Aorta (tissue), 5 donors: Measurements from ENCODE around the gene UBE3D. TPM values are rescaled to one million over a fixed set of nuclear protein-coding genes. Genes with fewer than 3 reads are reported as not detected.

Experiments
- ATAC-seq: fragments of 200-7000 bp; cut with Tn5 transposase; one replicate; pipeline ENCODE4 v1.9.1; 2022; ENCODE audit warnings: moderate library complexity; ENCODE audit not compliant: low FRiP score
- DNase-seq, 2 donors: peaks; one replicate each; pipeline ENCODE4 v3.0.0-alpha.2; 2020
- H3K27ac ChIP-seq, 2 donors: one replicate each; pipeline ENCODE4 v1.5.1; 2013; ENCODE audit warnings: low read length in 2 of 2, mild to moderate bottlenecking in 2 of 2, moderate library complexity in 2 of 2, control low read depth in 1 of 2, inconsistent platforms in 1 of 2, low read depth in 1 of 2
- H3K27me3 ChIP-seq, 2 donors: one replicate each; pipeline ENCODE4 v1.6.1; 2013; ENCODE audit warnings: control low read depth in 1 of 2, low read length in 1 of 2, mild to moderate bottlenecking in 1 of 2, moderate library complexity in 1 of 2; ENCODE audit not compliant: insufficient read depth in 2 of 2, control insufficient read depth in 1 of 2
- H3K36me3 ChIP-seq, 2 donors: one replicate each; pipeline ENCODE4 v1.6.1; 2013; ENCODE audit warnings: control low read depth in 1 of 2, low read length in 1 of 2, mild to moderate bottlenecking in 1 of 2; ENCODE audit not compliant: insufficient read depth in 2 of 2, control insufficient read depth in 1 of 2
- H3K4me1 ChIP-seq, 2 donors: one replicate each; pipeline ENCODE4 v1.6.1; 2013; ENCODE audit warnings: low read length in 2 of 2, control low read depth in 1 of 2, mild to moderate bottlenecking in 1 of 2, moderate library complexity in 1 of 2; ENCODE audit not compliant: insufficient read depth in 2 of 2, control insufficient read depth in 1 of 2
- H3K4me3 ChIP-seq, 2 donors: one replicate each; pipeline ENCODE4 v1.5.1; 2013; ENCODE audit warnings: low read length in 2 of 2, control low read depth in 1 of 2, mild to moderate bottlenecking in 1 of 2
- H3K9me3 ChIP-seq: one replicate; pipeline ENCODE4 v1.6.1; 2013; ENCODE audit warnings: mild to moderate bottlenecking, low read length; ENCODE audit not compliant: control insufficient read depth
- WGBS, 2 donors: extraction: QIAGEN DNeasy Blood & Tissue Kit; methylation state at CpG; one replicate each; pipeline ENCODE4 v1.1.7; 2013; 5-methylcytosine and 5-hydroxymethylcytosine counted together
- intact Hi-C, 2 donors: fragments of 100-400 bp; cut with DNase I; formaldehyde crosslinking; loops; one replicate each; pipeline versions ENCODE4 v1.14.2 to v1.15.0; 2022
- polyA plus RNA-seq, 2 donors: library from polyadenylated mRNA; stranded (reverse); fragments of 200-250 nt; gene quantifications; one replicate each; pipeline ENCODE4 v1.2.3, GENCODE V29; 2013
- total RNA-seq, 2 donors: library from RNA; stranded (reverse); fragmentation: NEBNext Ultra II Directional; extraction: Animal tissue kit (Norgen Biotek cat#: 25700); gene quantifications; one replicate each; pipeline ENCODE4 v1.2.1, GENCODE V29; 2021
- donor health status: healthy with polysubstance abuse.
- donor health status: Bipolar disorder and iron deficiency.
- donor health status: DM: no; HTN: no; CAD: no.
- donor health status: DM: no; HTN: no; CAD: no.
- donor health status: DM: yes; HTN: yes; CAD: no.

UBE3D gene
- total and polyA plus RNA-seq, 4 donors = 1.8 to 7.7 (median 3.7) TPM

DNA sequence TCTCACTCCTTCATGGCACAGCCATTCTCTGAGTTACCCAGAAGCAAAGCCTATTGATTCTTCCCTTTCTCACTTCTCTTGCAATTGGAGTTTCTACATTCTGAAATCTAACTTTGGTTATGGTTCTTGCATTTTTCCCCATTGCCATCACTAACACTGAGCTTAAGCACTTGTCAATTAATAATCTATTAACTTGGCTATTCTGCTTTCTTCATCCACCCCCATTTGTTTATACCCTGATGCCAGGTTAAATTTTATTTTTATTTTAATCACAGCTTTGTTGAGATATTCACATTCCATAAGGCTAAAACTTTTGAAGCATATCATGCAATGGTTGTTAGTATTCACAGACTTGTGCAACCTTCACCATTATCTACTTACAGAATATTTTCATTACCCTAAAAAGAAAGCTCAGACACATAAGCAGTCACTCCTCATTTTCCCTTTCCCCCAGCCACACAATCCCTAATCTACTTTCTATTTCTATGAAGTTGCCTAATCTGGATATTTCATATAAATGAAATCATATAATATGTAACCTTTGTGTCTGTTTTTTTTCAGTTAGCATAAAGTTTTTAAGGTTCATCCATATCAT lies 222.3 kb downstream of the UBE3D start:
- Histone ChIP-seq H3K36me3 (no peaks in the 10 kb centered on the region), H3K9me3 (no peaks in the 10 kb centered on the region), H3K27ac (no peak overlapping the region), H3K4me3 (no peak overlapping the region), H3K4me1 (no peaks in the 10 kb centered on the region), H3K27me3 (no peaks in the 10 kb centered on the region)
- ATAC-seq (no peak), DNase-seq (no peak)
- intact Hi-C loops = no loop called here

DNA sequence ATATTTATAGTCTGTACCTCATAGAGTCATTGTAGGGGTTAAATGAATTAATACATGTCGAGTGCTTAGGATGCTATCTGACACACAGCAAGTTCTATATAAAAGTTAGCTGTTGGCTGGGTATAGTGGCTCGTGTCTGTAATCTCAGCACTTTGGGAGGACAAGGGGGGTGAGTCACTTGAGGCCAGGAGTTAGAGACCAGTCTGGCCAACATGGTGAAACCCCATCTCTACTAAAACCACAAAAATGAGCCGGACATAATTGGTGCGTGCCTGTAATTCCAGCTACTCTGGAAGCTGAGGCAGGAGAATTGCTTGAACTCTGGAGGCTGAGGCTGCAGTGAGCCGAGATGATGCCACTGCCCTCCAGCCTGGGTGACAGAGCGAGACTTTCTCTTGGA lies 222.9 kb downstream of the UBE3D start:
- Histone ChIP-seq H3K27me3 (no peaks in the 10 kb centered on the region), H3K4me1 (no peaks in the 10 kb centered on the region), H3K9me3 (no peaks in the 10 kb centered on the region), H3K4me3 (no peak overlapping the region), H3K27ac (no peak overlapping the region), H3K36me3 (no peaks in the 10 kb centered on the region)
- ATAC-seq = no peak
- WGBS, 2 donors = 69 to 71% methylated on average over 6 of the region's 6 CpGs
- intact Hi-C loops = no loop called here
- DNase-seq = no peak

Other genes with a start within 250 kb of the UBE3D start
- 10 to 100 TPM; 28.2 to 35.1 TPM for gene DOP1A, start 1.8 kb upstream of the UBE3D start, total RNA-seq
- gene DOP1A, start 1.8 kb upstream of the UBE3D start, polyA plus RNA-seq = 10 to 100 TPM in 1 of 2 donors, 1 to 10 TPM in 1; 2.4 to 10.7 TPM
- gene PGM3, start 127.4 kb upstream of the UBE3D start, total RNA-seq = 10 to 100 TPM; 58.3 to 61.0 TPM
- gene PGM3, start 127.4 kb upstream of the UBE3D start, polyA plus RNA-seq = 10 to 100 TPM in 1 of 2 donors, 1 to 10 TPM in 1; 5.8 to 15.2 TPM
- 1 to 10 TPM; 4.7 to 5.0 TPM for gene RWDD2A, start 127.5 kb upstream of the UBE3D start, total RNA-seq
- 1 to 10 TPM; 3.9 to 7.3 TPM for gene RWDD2A, start 127.5 kb upstream of the UBE3D start, polyA plus RNA-seq